Lung (tissue), 16 donors: ENCODE results near the gene CYP2C8. TPM values are rescaled to one million over a fixed set of nuclear protein-coding genes. Genes with fewer than 3 reads are reported as not detected.
"Not testable (repeated sequence)": the region's sequence is repeated elsewhere in the genome, so short reads cannot be mapped to it uniquely, and the experiment has no call there.

ENCODE experiments used
- ATAC-seq: fragments of 200-7000 bp; cut with Tn5 transposase; one replicate; pipeline ENCODE4 v1.9.1; 2020; ENCODE audit warnings: moderate number of reproducible peaks; ENCODE audit not compliant: insufficient read depth, low FRiP score
- DNase-seq, 3 donors: peaks; one replicate each; pipeline ENCODE4 v3.0.0-alpha.2; 2013 to 2017
- H3K27ac ChIP-seq, 2 donors: one replicate each; pipeline ENCODE4 v1.5.1; 2013; ENCODE audit warnings: mild to moderate bottlenecking in 2 of 2, moderate library complexity in 2 of 2, control low read depth in 1 of 2, inconsistent platforms in 1 of 2, low read depth in 1 of 2, low read length in 1 of 2
- H3K27me3 ChIP-seq, 3 donors: one replicate each; pipeline ENCODE4 v1.5.1; 2013; ENCODE audit warnings: low read length in 2 of 3; ENCODE audit not compliant: control insufficient read depth in 3 of 3, insufficient read depth in 3 of 3
- H3K36me3 ChIP-seq, 4 donors: one replicate each; pipeline ENCODE4 v1.5.1; 2013; ENCODE audit warnings: low read length in 4 of 4, mild to moderate bottlenecking in 1 of 4, moderate library complexity in 1 of 4; ENCODE audit not compliant: control insufficient read depth in 4 of 4, insufficient read depth in 4 of 4
- H3K4me1 ChIP-seq, 5 donors: one replicate each; pipeline ENCODE4 v1.5.1; 2013; ENCODE audit warnings: low read length in 5 of 5, mild to moderate bottlenecking in 2 of 5, moderate library complexity in 1 of 5; ENCODE audit not compliant: control insufficient read depth in 5 of 5, insufficient read depth in 5 of 5
- H3K4me3 ChIP-seq: one replicate; pipeline ENCODE4 v1.5.1; 2013; ENCODE audit warnings: mild to moderate bottlenecking, control low read depth, moderate library complexity
- H3K9ac ChIP-seq, 2 donors: one replicate each; pipeline ENCODE4 v1.5.1; 2013; ENCODE audit warnings: low read length in 2 of 2, control low read depth in 1 of 2; ENCODE audit not compliant: insufficient read depth in 1 of 2
- H3K9me3 ChIP-seq, 4 donors: one replicate each; pipeline ENCODE4 v1.5.1; 2013; ENCODE audit warnings: low read length in 3 of 4, mild to moderate bottlenecking in 1 of 4, moderate library complexity in 1 of 4; ENCODE audit not compliant: control insufficient read depth in 4 of 4, insufficient read depth in 3 of 4
- WGBS, 2 donors: extraction: QIAGEN DNeasy Blood & Tissue Kit; methylation state at CpG; one replicate each; pipeline ENCODE4 v1.1.7; 2013; 5-methylcytosine and 5-hydroxymethylcytosine counted together
- long read RNA-seq, 5 donors: transcript quantifications; one replicate each; lab custom pipeline, GENCODE V29; 2026
- polyA plus RNA-seq, 2 donors: library from polyadenylated mRNA; stranded (reverse); fragments of 200-250 nt; gene quantifications; one replicate each; pipeline ENCODE4 v1.2.1, GENCODE V29; 2013
- total RNA-seq, 2 donors: library from RNA; depleted of rRNA in 1 of 2; stranded (reverse); fragments of >200 nt in 1 of 2; gene quantifications; one replicate each; pipeline ENCODE4 v1.2.1, GENCODE V29; 2014 to 2021
- TF ChIP-seq, protein P1 (sequence below): IDR thresholded peaks from 2 replicates; pipeline ENCODE4 v1.5.1; 2012; ENCODE audit warnings: mild to moderate bottlenecking; ENCODE audit errors: control extremely low read depth, extremely low read depth
- donor health status: control.
- donor health status: control.
- donor health status: Bipolar disorder and iron deficiency.
- donor health status: healthy.
- donor health status: DM: yes; HTN: yes; CAD: no.

Gene CYP2C8
- total RNA-seq (1 to 10 TPM; 1.0 to 1.5 TPM), polyA plus RNA-seq (under 1 TPM; 0.25 to 0.53 TPM)
- long read RNA-seq, donor 1 = 0 reads
- long read RNA-seq, donor 2 = 0 reads
- long read RNA-seq, donor 3 = 0 reads
- long read RNA-seq, donor 4 = 0 reads
- long read RNA-seq, donor 5 = 0 reads

- no peaks in the 10 kb centered on the region for H3K36me3 ChIP-seq
- H3K4me1 ChIP-seq = no peaks in the 10 kb centered on the region
- DNase-seq = no peak
- H3K4me3 ChIP-seq = no peak within 1 kb of the TSS
- H3K27ac ChIP-seq = no peak within 1 kb of the TSS
- H3K9me3 ChIP-seq = peaks cover 0 to 4% (median 0%) of the 10 kb centered on the region in 4 donors
- TF ChIP-seq, protein P1, sequence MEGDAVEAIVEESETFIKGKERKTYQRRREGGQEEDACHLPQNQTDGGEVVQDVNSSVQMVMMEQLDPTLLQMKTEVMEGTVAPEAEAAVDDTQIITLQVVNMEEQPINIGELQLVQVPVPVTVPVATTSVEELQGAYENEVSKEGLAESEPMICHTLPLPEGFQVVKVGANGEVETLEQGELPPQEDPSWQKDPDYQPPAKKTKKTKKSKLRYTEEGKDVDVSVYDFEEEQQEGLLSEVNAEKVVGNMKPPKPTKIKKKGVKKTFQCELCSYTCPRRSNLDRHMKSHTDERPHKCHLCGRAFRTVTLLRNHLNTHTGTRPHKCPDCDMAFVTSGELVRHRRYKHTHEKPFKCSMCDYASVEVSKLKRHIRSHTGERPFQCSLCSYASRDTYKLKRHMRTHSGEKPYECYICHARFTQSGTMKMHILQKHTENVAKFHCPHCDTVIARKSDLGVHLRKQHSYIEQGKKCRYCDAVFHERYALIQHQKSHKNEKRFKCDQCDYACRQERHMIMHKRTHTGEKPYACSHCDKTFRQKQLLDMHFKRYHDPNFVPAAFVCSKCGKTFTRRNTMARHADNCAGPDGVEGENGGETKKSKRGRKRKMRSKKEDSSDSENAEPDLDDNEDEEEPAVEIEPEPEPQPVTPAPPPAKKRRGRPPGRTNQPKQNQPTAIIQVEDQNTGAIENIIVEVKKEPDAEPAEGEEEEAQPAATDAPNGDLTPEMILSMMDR = no peak
- ATAC-seq = no peak
- no peaks in the 10 kb centered on the region for H3K27me3 ChIP-seq
- no peak within 1 kb of the TSS for H3K9ac ChIP-seq
Measured at GRCh38 chr10:95069286-95069685, at the start of gene CYP2C8. CYP2C8 (minus strand) TSS chr10:95069497; CDS start chr10:95069402, 95 bp downstream.

DNA sequence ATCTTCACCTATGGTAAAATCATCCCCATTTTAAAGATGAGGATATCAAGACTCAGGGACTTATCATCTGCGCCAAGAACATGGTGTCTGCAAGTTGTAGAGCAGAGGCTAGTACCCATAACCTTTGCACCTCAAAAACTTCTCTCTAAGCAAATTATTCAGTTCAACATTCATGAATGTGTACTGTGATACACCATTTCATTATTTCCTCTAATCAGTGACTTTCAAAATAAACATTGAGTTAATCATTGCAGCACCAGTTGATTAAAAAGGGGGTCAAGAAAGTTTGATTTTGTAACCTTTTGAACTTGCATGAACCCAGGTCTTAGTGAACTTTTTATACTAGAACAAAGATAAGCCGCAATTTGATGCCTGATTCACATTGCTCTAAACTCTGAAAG lies 47.6 kb upstream of the CYP2C8 start:
- no peak overlapping the region for H3K27ac ChIP-seq
- peaks cover 0 to 18% (median under 1%) of the 10 kb centered on the region in 4 donors for H3K9me3 ChIP-seq
- ATAC-seq (no peak), DNase-seq (no peak)
- no peaks in the 10 kb centered on the region for H3K36me3 ChIP-seq
- H3K4me3 ChIP-seq = no peak overlapping the region
- no peak overlapping the region for H3K9ac ChIP-seq
- TF ChIP-seq, protein P1 = no peak
- 42 to 86% methylated on average over 2 of the region's 2 CpGs for WGBS, 2 donors
- H3K27me3 ChIP-seq = no peaks in the 10 kb centered on the region
- H3K4me1 ChIP-seq = no peaks in the 10 kb centered on the region

DNA sequence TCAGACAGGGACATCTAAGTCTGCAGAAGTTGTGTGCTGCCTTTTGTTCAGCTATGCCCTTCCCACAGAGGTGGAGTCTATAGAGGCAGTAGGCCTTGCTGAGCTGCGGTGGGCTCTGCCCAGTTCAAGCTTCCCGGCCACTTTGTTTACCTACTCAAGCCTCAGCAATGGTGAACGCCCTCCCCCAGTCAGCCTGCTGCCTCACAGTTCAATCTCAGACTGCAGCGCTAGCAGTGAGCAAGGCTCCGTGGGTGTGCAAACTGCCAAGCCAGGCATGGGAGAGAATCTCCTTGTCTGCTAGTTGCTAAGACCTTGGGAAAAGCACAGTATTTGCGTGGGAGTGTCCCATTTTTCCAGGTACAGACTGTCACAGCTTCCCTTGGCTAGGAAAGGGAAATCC lies 41.5 kb upstream of the CYP2C8 start:
- not testable (repeated sequence) for H3K27ac ChIP-seq, H3K27me3 ChIP-seq, H3K36me3 ChIP-seq, DNase-seq, ATAC-seq, H3K4me1 ChIP-seq, H3K4me3 ChIP-seq, H3K9ac ChIP-seq
- 74 to 82% methylated on average over 6 of the region's 6 CpGs for WGBS, 2 donors
- H3K9me3 ChIP-seq = peaks cover 0 to 17% (median 0%) of the 10 kb centered on the region in 4 donors

- H3K4me1 ChIP-seq = no peaks in the 10 kb centered on the region
- no peak for DNase-seq
- 60 to 67% methylated on average over 1 of the region's 1 CpG for WGBS, 2 donors
- ATAC-seq = no peak
- H3K27me3 ChIP-seq = no peaks in the 10 kb centered on the region
- no peak overlapping the region for H3K4me3 ChIP-seq
- H3K27ac ChIP-seq = no peak overlapping the region
- no peak overlapping the region for H3K9ac ChIP-seq
- TF ChIP-seq, protein P1 = no peak
- no peaks in the 10 kb centered on the region for H3K9me3 ChIP-seq
- no peaks in the 10 kb centered on the region for H3K36me3 ChIP-seq
Measured at GRCh38 chr10:95097805-95098204, 28.5 kb upstream of the CYP2C8 start.
